PFSK-1 (cell line): Measurements from ENCODE around the gene SFXN3.

Experiments used
- FOXP2 ChIP-seq: optimal IDR thresholded peaks from 2 replicates; pipeline ENCODE3; 2011; ENCODE audit warnings: borderline replicate concordance, control low read depth, inconsistent platforms; ENCODE audit not compliant: insufficient read depth; ENCODE audit errors: extremely low read length, extremely low read depth
- POLR2AphosphoS5 ChIP-seq: IDR thresholded peaks from 2 replicates; pipeline ENCODE4 v1.6.1; 2012; ENCODE audit warnings: low read depth, mild to moderate bottlenecking, control low read depth, low read length, moderate library complexity
- REST ChIP-seq, 2 experiments: IDR thresholded peaks; 2 replicates each; pipeline versions ENCODE4 v1.6.1 to v1.8.0; 2011 to 2012; ENCODE audit warnings: low read depth in 2 of 2, low read length in 2 of 2, control low read depth in 1 of 2, inconsistent platforms in 1 of 2, mild to moderate bottlenecking in 1 of 2, moderate library complexity in 1 of 2; ENCODE audit not compliant: insufficient read depth in 1 of 2
- SIN3A ChIP-seq: IDR thresholded peaks from 2 replicates; pipeline ENCODE4 v1.6.1; 2012; ENCODE audit warnings: mild to moderate bottlenecking, low read length, moderate library complexity, borderline replicate concordance; ENCODE audit not compliant: insufficient read depth
- TAF1 ChIP-seq: IDR thresholded peaks from 2 replicates; pipeline ENCODE4 v1.6.1; 2012; ENCODE audit warnings: low read length, control low read depth, borderline replicate concordance; ENCODE audit not compliant: insufficient read depth

Gene SFXN3

DNA sequence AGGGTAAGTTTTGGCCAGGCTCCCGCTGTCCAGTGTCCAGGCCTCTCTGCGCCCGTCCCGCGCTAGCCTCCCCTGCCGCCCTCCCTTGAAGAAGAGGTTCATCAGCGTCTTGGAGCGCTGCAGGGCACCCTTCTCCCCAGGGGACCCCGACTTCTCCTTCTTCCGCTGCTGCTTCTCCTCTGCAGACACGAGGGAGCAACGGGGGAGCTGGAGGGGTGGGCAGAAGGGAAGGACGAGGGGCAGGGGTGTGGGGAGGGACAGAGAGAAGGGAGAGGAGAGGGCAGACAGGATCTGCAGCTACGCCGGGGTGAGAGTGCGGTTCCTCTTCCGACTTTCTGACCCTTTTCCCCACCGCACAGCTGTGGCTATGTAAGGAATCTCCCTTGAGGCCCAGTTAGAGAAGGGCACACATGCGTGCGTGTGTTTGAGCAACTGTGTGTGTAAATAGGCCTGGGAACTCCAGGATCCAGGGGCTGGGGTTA, 12.9 kb upstream of the SFXN3 start:
- no peak for TF ChIP-seq FOXP2
- no peak for TF ChIP-seq POLR2AphosphoS5
- TF ChIP-seq TAF1, result no peak
- TF ChIP-seq SIN3A, result no peak
- no peak for TF ChIP-seq REST (IDR thresholded peaks at IDR 0.05; ENCODE audit: insufficient read depth in 1 of 2, low read depth in 2 of 2, low read length in 2 of 2)

DNA sequence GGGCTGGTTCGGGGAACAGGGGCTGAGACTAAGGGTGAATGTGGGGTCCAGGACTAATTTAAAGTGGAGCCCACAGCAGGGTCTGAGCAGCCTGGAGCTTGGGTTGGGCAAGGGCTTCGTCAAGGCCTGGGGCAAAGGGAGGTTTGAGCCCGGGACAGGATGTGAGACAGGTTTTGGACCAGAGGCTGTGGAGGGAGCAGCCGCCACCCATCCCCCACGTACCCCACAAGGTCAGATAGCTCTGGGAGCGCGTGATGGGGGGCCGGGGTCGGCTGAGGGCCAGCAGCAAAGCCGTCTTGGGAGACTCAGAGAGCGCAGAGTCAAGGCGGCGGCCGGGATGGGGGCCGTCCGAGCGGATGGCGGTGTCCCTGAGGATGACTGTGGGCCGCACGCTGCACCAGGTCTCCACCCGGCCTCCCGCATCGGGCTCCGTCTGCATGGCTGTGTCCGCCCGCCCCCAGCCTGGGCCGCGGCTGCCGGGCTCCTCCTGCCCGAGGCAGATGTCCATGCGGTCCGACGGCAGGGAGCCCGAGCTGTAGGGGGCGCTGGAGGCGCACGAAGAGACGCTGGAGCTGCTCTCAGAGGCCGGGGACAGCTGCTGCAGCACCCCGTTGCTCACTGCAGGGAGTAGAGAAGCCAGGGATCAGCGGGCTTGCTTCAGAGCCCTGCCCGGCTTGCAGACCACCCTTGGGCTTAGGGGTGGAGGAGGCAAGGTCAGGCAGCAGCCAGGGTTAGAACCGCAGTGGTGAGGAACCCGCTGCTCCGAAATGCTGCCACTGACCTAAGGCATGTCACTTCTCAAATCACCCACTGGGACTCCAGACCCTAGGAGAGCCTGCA, 12.2 kb upstream of the SFXN3 start:
- TF ChIP-seq REST (IDR thresholded peaks at IDR 0.05; ENCODE audit: insufficient read depth in 1 of 2, low read depth in 2 of 2, low read length in 2 of 2), result no peak
- TF ChIP-seq SIN3A, result no peak
- no peak for TF ChIP-seq TAF1

DNA sequence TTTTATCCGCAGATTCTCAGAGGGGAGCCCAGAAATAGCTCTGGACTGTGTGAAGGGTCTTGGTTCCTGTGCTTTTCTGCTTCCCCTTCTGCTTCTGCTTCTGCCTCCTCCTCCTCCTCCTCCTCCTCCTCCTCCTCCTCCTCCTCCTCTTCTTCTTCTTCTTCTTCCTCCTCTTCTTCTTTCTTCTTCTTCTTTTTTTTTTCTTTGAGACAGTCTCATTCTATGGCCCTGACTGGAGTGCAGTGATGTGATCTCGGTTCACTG, 11.7 kb upstream of the SFXN3 start:
- TF ChIP-seq POLR2AphosphoS5, result no peak
- no peak for TF ChIP-seq REST (IDR thresholded peaks at IDR 0.05; ENCODE audit: insufficient read depth in 1 of 2, low read depth in 2 of 2, low read length in 2 of 2)
- TF ChIP-seq SIN3A, result no peak
- no peak for TF ChIP-seq TAF1
- TF ChIP-seq FOXP2, result no peak

DNA sequence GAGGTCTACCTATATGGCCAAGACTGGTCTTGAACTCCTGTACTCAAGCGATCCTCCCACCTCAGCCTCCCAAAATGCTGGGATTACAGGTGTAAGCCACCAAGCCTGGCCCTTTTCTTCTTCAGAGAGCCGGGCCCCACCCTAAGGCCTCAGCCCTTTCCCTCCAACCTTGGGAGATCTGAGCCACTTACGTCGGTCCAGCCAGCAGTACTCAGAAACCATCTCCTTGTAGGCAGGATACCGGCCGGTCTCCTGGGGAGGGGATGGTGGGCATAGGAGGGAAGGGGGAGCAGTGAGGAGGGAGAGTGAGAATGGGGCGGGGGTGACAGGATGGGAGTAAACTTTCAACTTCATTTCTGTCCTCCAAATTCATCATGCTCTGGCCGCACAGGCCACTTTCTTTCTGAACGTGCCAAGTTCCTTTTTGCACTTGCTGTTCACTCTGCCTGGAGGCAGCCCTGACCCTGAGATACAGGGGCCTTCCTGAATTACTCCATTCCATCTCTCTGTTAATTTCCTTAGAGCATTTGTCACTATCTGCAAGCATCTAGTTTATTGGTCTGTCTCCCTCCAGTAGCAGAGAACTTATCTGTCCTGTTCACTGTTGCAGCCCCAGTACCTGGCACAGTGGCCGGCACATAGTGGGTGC, 10.5 kb upstream of the SFXN3 start:
- TF ChIP-seq SIN3A (no peak), FOXP2 (no peak), TAF1 (no peak), POLR2AphosphoS5 (no peak), REST (IDR thresholded peaks at IDR 0.05; ENCODE audit: insufficient read depth in 1 of 2, low read depth in 2 of 2, low read length in 2 of 2) (no peak)
